Astrocyte (in vitro differentiated cells and primary cell): Measurements from ENCODE around the gene DCAKD.

ENCODE experiments used
- CTCF ChIP-seq: IDR thresholded peaks from 2 replicates; pipeline ENCODE4 v1.5.1; 2011; ENCODE audit warnings: low read depth, mild to moderate bottlenecking, inconsistent platforms, low read length, moderate library complexity; ENCODE audit not compliant: insufficient read depth
- EZH2 ChIP-seq: IDR thresholded peaks from 2 replicates; pipeline ENCODE4 v1.6.1; 2012; ENCODE audit warnings: mild to moderate bottlenecking, low read length, inconsistent platforms; ENCODE audit not compliant: insufficient read depth

DNA sequence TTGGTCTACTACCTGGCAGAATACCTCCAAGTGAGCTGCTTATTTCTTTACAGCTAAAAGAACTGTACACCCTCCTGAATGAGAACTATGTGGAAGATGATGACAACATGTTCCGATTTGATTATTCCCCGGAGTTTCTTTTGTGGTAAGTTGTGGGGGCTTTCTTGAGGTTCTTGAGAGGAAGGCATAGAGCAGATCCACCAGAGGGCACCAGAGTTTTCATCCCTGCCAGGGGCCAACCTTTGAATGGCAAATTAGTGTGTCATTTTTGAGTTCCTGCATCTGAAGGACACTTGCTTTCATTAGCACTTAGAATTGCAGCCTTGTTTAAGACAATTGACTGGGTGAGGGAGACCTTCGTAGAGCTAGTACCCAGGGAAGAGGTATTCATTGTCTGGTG lies 44.7 kb upstream of the DCAKD start:
- peak; percentile 56 for TF ChIP-seq CTCF
- TF ChIP-seq EZH2, result no peak
